Loucy (cell line): ENCODE data around the gene CCT3.

ENCODE experiments used
- H2AFZ ChIP-seq: fragments of 200-600 bp; sonication (generic); 2 replicates; pipeline ENCODE4 v1.6.0; 2016; ENCODE audit warnings: antibody characterized with exemption, mild to moderate bottlenecking, low read length, moderate library complexity
- H3F3A ChIP-seq: fragments of 200-600 bp; 2 replicates; pipeline ENCODE4 v1.6.0; 2016; ENCODE audit warnings: antibody characterized with exemption, low read depth, mild to moderate bottlenecking
- H3K27me3 ChIP-seq: fragments of 200-600 bp; sonication (generic); 2 replicates; pipeline ENCODE4 v1.6.1; 2014; ENCODE audit warnings: low read length, mild to moderate bottlenecking; ENCODE audit not compliant: insufficient read depth, poor library complexity, severe bottlenecking
- H3K36me3 ChIP-seq: fragments of 200-600 bp; sonication (generic); 2 replicates; pipeline ENCODE4 v1.6.1; 2016; ENCODE audit warnings: low read length; ENCODE audit not compliant: insufficient read depth
- H3K4me1 ChIP-seq: fragments of 200-600 bp; sonication (generic); 2 replicates; pipeline ENCODE4 v1.5.1; 2014; ENCODE audit warnings: low read length, mild to moderate bottlenecking; ENCODE audit not compliant: insufficient read depth, poor library complexity, severe bottlenecking
- H3K4me2 ChIP-seq: fragments of 200-600 bp; sonication (generic); 2 replicates; pipeline ENCODE4 v1.6.0; 2014; ENCODE audit warnings: antibody characterized with exemption, low read length, low read depth, mild to moderate bottlenecking; ENCODE audit not compliant: poor library complexity, severe bottlenecking
- H3K4me3 ChIP-seq: fragments of 200-600 bp; sonication (generic); 2 replicates; pipeline ENCODE4 v1.5.1; 2014; ENCODE audit warnings: low read length, mild to moderate bottlenecking, mixed read lengths; ENCODE audit not compliant: poor library complexity, severe bottlenecking
- H3K79me2 ChIP-seq: fragments of 200-600 bp; sonication (generic); 2 replicates; pipeline ENCODE4 v1.6.1; 2014; ENCODE audit warnings: low read length; ENCODE audit not compliant: insufficient read depth
- H3K9ac ChIP-seq: fragments of 200-600 bp; sonication (generic); 2 replicates; pipeline ENCODE4 v1.6.0; 2014; ENCODE audit warnings: mild to moderate bottlenecking, low read depth, low read length, moderate library complexity; ENCODE audit not compliant: poor library complexity, severe bottlenecking
- H3K9me2 ChIP-seq: fragments of 200-600 bp; sonication (generic); replicated peaks from 2 replicates; pipeline ENCODE4 v1.6.1; 2016; ENCODE audit warnings: low read depth, low read length, mixed read lengths
- H3K9me3 ChIP-seq: fragments of 200-600 bp; sonication (generic); 2 replicates; pipeline ENCODE4 v1.6.1; 2014; ENCODE audit warnings: mild to moderate bottlenecking, antibody characterized with exemption, low read length, low read depth; ENCODE audit not compliant: insufficient read depth
- H4K20me1 ChIP-seq: fragments of 200-600 bp; sonication (generic); 2 replicates; pipeline ENCODE4 v1.6.0; 2014; ENCODE audit warnings: antibody characterized with exemption, low read length, mild to moderate bottlenecking; ENCODE audit not compliant: insufficient read depth, poor library complexity, severe bottlenecking
- CTCF ChIP-seq: fragments of 200-600 bp; sonication (generic); conservative IDR thresholded peaks from 2 replicates; pipeline ENCODE4 v1.5.1; 2014; ENCODE audit warnings: mild to moderate bottlenecking, antibody characterized with exemption, low read length
- EZH2phosphoT487 ChIP-seq: fragments of 200-600 bp; IDR thresholded peaks from 2 replicates; pipeline ENCODE4 v1.6.1; 2018; ENCODE audit warnings: antibody characterized with exemption, mild to moderate bottlenecking, moderate library complexity, borderline replicate concordance

CCT3 gene

GRCh38 chr1:156316909-156317308 lies 21.2 kb downstream of the CCT3 start:
- Histone ChIP-seq H3K4me1 (no peaks in the 10 kb centered on the region), H3F3A (no peaks in the 10 kb centered on the region), H3K36me3 (peaks cover 89% of the 10 kb centered on the region), H3K4me2 (no peak overlapping the region), H3K4me3 (no peak overlapping the region), H3K27me3 (no peaks in the 10 kb centered on the region), H3K9me2 (no peaks in the 10 kb centered on the region), H3K9me3 (no peaks in the 10 kb centered on the region), H3K9ac (no peak overlapping the region), H3K79me2 (no peaks in the 10 kb centered on the region), H2AFZ (no peak overlapping the region), H4K20me1 (no peaks in the 10 kb centered on the region)
- TF ChIP-seq EZH2phosphoT487 (no peak), CTCF (no peak)

- Histone ChIP-seq H3K4me2 (no peak overlapping the region), H4K20me1 (no peaks in the 10 kb centered on the region), H2AFZ (no peak overlapping the region), H3K27me3 (no peaks in the 10 kb centered on the region), H3K9me2 (no peaks in the 10 kb centered on the region), H3K79me2 (no peaks in the 10 kb centered on the region), H3K9ac (no peak overlapping the region), H3K9me3 (no peaks in the 10 kb centered on the region), H3K4me1 (no peaks in the 10 kb centered on the region), H3K36me3 (peaks cover 77% of the 10 kb centered on the region; the same call in 1 of the 2 replicates), H3K4me3 (no peak overlapping the region), H3F3A (no peaks in the 10 kb centered on the region)
- TF ChIP-seq EZH2phosphoT487 = no peak
- TF ChIP-seq CTCF = no peak
Observed at GRCh38 chr1:156310962-156311361, 27.1 kb downstream of the CCT3 start.

- Histone ChIP-seq H3K4me1 (no peaks in the 10 kb centered on the region), H3K4me3 (no peak overlapping the region), H3K79me2 (no peaks in the 10 kb centered on the region), H3K36me3 (peaks cover 55% of the 10 kb centered on the region; the same call in 1 of the 2 replicates), H3K9me2 (no peaks in the 10 kb centered on the region), H3K27me3 (no peaks in the 10 kb centered on the region), H4K20me1 (no peaks in the 10 kb centered on the region), H3F3A (no peaks in the 10 kb centered on the region), H3K9ac (no peak overlapping the region), H2AFZ (no peak overlapping the region), H3K4me2 (no peak overlapping the region), H3K9me3 (no peaks in the 10 kb centered on the region)
- TF ChIP-seq CTCF (no peak), EZH2phosphoT487 (no peak)
Observed at GRCh38 chr1:156308078-156308477, 30.0 kb downstream of the CCT3 start.
